GM18858 (cell line): ENCODE data around the gene HMX1.

Experiments
- ATAC-seq: cut with Tn5 transposase; IDR thresholded peaks from one replicate; pipeline ENCODE4 v1.9.1; 2021; ENCODE audit not compliant: unreplicated experiment

The HMX1 gene

DNA sequence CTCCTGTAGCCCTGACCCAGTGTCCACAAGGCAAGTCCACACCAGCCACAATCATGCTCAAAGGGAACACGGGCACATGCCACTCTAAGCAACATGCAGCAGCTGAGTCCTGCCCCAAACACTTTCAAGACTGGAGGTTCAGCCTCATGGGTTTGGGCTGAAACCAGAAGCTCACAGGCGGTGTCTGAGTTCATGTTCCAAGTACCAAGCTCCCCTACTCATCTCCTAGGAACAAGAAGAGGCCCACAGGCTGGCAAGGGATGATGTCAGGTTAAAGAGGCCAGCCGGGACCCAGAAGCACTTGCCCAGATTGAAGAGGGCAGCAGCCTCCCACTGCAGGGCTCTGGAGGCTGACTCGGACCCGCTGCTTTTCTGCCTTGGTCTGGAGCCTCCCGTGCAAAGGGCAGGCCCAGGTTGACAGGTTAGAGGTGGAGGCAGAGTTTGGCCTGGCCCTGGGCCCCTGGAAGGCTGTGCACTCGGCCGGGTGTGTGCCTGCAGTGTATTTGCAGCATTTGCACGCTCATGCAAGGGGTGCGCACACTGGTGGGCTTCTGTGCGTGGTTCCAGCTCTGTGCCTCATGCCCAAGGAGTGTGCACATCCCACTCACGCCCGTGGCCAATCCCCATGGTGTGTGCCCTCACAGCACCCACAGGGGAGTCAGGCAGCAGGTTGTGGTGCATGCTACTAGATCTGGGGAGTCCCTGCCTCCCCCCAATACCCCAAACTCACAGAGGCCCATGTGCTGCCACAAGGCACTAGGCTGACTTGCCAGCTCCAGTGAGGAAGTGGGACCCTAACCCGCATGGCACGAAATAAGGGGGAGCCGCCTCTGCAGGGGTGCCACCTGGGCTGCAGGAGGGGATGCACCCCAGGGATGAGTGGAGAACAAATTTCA, 2.4 kb downstream of the HMX1 start:
- ATAC-seq = no peak

DNA sequence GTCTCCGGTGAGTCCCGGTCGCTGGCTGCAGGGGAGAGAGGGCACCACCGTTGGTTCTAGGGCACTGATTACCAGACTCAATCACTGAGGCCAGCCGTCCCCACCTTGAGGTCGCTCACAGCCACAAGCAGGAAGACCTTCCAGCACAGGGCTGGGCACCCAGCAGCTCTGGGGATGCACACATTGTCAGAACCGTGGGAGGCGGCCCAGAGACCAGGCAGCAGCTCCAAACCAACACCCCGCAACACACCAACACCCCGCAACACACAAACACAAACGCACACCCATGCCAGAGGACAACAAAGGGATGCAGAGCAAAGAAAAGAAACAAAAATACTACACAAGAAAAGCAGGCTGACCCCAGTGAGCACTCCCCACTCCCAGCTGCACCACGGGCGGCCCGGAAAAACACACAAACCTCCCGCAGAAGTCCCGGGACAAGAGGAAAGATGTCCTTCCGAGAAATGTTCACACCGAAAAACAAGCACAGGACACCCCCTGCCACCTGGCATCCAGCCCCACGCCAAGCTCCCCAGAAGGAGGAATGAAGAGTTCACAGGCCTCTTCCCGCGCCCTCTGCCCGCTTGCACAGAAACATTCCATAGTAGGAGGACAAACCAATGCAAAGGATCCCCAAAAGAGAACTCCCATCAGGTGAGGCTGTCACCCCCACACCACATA, 3.2 kb downstream of the HMX1 start:
- no peak for ATAC-seq

DNA sequence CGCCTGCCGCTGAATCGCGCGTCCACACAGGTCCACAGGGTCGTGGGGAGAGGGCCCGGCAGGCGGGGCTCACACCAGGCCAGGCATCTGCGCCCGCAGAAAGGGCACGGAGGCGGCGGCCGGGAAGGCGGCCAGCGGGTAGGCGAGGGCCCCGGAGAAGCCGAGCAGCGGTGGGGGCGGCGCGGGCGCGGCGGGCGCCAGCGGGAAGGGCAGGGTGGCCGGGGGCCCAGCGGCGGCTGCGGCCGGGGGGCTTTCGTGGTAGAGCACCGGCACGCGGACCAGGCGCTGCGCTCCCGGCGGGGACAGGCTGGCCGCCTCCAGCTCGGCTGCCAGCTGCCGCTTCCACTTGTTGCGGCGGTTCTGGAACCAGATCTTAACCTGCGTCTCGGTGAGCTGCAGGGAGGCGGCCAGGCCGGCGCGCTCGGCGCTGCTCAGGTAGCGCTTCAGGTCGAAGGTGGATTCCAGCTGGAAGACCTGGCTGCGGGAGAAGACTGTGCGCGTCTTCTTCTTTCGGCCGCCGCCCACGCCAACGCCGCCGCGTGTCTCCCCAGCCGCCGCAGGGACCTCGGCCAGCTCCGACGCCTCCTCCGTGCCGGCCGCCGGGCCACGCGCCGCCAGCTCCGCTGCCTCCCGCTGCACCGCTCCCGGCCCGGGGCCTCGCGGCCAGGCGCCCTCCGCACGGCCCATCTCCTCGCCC, 3.9 kb downstream of the HMX1 start:
- ATAC-seq = no peak

DNA sequence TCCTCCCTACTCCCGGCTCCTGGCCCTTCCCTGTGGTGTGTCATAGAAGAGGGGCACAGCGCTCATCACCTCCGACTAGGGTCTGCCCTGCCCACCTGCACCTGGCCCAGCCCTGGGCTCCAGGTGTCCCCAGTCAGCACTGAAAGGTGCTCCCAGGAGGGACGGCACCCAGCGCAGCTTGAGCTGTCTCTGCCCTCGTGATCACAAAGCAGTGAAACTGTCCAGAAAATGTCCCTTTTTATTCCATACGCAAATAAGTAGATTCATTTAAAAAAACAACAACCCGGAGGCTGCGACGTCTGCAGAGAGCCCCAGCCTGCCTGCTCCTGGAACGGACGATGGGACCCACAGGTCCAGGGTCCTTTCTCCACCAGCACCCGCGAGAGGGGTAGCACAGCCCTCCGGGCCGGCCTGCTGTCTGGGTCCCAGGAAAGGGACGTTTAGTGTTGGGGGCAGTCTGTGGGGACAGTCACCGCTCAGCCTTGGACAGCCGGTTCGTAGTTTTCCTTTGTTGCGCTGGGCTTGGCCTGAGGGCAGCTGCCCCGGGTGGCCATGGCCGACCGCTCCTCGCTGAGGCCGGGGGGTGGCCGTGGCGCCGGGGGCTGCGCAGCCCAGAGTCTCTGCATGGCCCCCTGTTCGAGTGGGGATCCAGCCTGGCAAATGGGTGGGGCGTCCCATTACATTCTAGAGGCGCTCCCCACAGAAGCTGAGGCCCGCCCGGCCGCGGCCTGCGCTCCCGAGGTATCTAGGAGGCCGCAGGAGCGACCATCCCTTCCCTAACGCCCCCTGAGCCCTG, 4.6 kb downstream of the HMX1 start:
- no peak for ATAC-seq

DNA sequence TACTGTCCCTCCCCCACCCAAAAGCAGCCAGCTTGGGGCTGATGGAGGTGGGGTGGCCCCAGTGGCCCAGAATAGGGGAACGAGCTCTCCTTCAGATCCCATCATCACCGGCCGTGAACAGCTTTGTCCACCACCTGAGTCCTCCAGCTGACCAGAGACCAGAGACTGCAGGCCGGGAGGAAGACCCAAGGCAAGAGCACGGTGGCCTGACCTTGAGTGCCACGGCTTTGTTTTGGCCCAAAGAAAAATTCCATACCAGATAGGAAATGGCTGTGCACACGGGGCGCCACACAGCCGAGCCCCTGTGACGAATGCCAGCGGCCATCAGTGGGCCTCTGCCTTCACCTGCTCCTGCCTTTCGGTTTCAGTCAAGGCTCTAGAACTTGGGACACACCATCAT, 5.2 kb downstream of the HMX1 start:
- no peak for ATAC-seq

DNA sequence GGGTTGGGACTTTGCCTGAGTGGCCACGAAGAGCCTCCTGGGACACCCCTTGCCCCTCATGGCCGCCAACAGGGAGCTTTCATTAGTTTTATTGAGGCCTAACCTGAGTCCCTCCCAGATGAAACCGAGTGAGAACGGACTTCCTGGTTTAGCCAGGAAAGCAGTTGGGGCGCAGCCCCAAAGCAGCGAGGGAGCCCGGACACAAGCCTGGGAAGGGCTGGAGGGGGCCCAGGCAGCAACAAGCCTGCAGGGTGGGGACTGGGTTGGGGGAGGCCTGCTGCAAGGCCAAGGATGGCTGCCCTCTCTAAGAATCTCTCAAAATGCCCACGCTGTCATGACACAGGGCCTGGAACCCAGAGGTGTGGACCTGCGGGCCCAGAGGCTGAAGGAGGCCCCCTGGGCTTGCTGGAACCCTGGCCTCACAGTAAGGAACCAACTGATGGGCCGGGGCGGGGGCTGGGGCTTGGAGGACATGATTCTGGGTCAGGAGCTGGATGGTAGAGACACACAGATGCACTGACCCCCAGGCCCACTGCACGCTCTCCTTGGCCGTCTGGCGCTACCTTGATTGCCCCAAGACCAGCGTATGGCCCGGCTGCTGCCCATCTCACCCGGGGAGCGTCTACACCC, 5.8 kb downstream of the HMX1 start:
- no peak for ATAC-seq

DNA sequence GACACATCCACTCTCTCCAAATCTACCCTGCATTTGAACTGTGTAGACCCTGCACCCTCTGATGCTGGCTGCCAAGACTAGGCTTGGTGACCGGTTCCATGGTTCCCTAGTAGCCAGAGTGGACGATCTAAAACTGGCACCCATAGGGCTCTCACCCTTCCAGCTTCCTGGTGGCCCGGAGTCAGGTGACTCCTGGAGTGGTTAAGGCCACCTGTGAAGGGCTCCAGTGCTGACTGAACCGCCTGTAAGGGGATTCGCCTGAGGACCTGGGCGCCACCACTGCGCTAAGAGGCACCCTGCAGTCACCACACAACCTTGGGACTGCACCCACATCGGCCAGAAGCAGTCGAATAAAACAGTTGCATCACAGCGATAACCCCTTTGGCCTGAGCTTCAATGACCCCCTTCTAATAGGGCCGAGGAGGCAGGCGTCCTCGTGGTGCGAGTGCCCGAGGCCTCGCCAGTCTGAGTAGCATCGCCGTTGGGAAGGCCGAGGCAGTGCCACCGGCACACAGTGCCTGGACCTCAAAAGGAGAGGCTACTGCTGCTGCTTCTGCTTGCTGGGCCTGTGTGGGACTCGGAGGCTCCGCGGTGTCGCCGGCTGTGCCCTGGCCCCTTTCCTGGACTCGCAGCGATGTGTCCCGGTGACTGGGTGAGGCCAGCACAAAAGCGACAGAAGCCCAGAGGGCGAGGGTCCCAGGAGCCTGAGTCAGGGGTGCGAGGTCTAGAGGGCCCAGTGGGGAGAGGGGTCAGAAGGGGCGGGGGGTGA, 6.5 kb downstream of the HMX1 start:
- no peak for ATAC-seq

DNA sequence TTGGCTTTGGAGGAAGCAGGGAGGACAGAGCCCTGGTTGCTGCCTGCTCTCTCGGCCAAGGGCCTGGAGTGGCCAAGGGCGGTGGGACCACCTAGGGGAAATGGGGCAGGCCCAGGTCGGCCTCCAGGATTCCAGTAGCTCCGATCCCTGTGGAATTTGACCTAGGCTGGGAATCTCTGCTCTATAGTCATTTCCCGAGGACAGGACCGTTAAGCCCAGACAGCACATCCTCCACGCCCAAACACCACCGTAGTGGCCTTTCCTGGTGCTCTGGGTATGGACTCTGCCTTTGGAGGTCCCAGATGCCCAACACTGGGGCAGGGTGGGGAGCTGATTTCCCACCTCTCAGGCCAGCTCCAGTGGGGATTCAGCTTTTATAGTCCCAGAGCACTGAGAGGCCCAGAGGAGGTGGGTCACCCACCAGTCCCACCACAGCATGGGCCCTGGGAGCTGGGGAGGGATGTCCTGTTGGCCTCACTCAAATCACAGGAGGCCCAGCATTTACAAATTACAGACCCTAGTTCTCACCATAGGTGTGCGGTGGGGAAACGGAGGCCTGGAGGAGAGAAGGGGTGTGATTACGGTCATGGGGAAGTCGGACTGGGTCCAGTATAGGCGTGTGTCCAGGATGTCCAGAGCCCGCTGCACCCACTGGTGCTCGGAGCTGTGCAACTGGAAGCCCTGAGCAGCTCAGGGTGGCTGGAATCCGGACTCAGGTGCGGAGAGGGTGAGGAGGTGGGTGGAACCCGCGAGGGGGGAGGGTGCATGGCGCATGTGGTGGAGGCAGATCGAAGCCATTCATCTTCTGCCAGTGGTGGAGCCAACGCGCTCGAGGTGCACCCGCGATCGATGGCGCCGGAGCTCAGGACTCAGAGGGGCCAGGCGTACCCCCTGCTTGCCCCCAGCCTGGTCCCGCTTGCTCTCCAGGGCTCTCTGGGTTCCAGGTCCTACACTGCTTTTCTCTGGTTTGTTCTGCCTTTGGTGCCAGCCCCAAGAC, 7.7 kb downstream of the HMX1 start:
- no peak for ATAC-seq

DNA sequence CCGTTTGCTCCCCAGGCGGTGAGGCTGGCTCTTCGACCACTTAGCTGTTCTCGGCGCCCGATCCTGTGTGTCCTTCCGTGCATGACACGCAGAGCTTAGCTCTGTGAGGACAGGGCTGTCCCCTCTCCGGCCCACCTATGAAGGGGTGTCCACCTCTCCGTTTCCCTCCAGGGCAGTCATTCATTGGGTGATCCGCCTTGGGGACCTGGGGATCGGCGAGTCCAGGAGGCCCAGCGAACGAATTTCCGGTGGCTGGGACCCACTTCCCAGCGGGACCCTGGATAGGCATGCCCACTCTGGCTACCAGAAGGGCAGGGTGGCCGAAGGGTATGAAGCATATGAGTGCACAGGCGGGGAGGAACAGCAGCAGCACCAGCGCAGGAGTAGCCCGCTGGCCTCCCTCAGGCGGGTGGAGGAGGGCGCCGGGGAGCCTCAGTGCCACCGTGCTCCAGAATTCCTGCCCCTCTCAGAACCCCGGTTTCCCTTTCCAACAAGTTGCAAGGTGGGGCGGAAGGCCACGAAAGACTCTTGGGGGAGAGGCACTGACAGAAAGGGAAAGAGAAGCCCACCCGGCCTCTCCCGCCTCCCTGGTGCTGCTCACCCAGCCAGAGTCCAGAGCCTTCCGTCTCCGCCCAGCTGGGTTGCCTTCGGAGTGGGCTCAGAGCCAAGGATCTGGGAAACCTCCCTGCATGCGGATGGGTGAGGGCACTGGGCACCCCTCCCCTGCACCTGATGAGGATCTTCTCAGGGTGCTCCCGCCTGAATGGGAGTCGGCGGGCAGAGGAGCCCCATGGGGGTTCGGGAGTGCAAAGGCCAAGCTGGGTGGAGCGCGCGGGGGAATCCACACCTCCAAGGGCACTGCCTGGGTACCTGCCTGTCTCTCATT, 8.6 kb downstream of the HMX1 start:
- ATAC-seq = no peak

DNA sequence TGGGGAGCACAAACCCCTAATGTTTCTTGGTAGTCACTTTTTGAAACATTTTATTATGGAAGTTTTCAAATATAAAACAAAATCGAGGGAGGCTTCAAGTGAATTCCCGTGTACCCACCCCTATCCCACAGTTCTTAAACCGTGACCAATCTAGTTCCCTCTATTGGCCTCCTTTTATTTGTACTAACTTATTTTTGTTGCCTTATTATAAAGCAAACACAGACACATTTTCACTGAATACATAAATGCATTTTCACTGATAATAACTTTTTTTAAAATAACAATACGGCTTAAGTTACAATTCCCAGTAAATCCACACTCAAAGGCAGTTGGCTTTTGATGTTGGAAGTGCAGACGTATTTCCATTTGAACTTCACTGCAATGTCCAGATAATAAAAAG, 9.3 kb downstream of the HMX1 start:
- no peak for ATAC-seq

DNA sequence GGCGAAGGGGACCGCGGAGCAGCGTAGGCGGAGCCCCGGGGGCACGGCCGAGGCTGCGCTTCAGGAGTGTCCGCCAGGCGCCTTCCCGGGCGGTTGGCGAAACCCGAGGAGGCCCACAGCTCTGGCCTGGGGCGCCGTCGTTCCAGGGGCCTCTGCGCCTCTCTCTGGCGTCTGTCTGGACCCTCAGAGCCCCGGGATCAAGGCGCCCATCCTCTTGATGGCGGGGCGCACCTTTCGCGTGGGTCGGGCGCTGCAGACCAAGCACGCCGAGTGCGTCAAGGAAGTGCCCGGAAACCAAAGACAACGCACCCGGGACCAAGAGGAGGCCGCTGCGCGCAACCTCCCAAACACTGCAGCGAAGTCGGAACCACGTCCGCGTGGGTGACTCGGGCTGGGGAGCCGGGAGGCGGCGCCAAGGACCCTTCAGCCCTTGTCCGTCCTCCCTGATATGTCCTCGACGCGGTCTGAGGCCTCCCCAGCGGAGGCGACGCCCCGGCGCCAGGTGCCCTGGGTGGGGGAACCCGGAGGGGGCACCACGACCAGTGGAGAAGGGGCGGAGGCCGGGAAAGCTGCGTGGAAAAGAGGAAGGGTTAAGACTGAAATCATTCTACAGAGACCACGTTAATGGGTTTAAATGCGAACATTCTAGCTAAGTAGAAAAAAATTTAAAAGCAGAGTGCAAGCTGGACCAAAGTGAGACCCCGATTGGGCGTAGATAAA, 9.9 kb downstream of the HMX1 start:
- no peak for ATAC-seq

DNA sequence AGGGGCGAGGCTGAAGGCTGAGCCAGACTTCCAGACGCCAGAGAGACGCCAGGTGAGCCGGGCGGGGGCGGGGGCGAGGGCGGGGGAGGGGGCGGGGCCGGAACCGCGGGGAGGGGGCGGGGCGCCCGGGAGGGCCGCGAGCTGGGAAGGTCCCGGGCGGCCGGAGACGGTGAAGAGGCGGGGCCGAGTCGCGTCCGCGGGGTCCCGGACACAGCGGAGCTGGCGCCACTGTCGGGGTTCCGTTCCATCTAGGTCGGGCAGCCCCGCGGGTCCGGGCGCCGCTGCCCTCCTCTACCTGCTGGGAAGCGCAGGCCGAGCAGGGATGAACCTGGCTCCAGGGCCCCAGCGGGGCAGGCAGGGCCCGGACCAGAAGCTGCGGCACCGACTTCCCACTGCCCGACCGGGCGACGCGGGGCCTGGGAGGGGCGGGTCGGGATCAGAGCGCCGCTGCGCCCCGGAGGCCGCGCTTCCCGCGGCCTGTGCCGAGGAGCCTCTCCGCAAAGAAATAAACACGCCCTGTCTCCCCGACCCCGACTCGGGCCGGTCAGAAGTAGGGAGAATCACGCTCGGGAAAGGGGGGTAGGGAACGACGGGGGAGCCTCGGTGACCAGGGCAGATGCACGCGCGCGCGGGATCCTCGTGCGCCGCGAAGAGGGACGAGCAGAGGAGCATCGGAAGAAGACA, 10.6 kb downstream of the HMX1 start:
- no peak for ATAC-seq

DNA sequence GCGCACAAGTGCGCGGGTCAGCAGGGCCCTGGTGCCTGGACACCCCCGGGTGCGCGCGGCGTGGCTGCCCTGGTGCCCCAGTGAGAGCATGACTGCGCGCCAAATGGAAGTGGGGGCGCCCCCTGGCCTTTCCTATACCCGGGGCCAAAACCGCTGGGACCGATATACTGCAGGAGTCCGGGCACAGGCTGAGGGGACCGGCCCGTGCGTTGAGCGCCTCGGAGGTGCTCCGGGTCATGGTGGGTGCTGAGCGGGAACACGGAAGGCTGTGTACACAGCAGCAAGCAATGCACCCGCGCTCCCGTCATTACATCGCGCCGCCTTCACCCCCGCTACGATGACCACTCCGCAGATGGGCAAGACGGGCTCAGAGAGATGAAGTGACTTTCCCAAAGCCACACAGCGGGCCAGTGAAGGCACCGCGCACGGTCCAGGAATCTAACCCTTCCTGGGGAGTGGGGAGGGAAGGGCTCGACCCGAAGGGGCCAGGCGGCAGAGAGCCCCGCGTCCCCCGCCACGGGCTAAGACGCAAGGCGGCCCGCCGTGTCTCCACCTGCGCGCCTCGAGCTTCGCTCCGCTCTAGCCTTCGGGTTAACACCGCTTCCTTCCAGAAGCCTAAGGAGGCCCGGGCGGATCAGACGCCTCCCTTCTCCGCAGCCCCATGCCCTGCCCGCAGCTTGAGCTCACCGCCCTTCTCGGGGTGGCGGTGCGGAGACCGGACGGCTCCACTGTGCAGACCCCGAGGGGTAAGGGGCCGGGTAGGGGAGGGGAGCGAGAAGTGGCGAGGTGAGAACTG, 11.3 kb downstream of the HMX1 start:
- ATAC-seq = no peak

DNA sequence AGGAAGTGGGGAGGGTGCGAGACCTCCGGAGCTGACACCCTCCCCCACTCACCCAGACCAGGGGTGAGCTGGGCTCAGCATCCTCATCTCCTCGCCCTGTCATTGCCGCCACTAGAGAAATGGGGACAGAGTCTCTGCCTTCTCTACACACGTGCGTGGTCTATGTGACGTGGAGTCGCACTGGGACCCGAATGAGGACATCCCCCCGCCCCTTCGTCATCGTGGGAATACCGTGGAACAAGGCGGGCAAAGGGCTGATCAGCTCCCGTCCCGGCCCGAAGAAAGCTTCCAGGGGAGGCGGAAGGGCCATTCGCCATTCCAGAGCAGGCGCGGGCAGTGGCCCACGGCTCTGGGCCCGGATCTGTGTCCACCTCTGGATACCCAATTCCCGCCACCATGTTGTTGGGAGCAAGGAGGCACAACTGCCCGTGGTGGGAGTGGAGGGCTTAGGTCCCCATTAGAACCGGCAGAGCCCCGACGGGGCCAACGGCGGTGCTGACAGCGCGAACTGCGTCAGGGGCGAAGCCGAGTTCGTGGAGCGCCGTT, 12.0 kb downstream of the HMX1 start:
- no peak for ATAC-seq

DNA sequence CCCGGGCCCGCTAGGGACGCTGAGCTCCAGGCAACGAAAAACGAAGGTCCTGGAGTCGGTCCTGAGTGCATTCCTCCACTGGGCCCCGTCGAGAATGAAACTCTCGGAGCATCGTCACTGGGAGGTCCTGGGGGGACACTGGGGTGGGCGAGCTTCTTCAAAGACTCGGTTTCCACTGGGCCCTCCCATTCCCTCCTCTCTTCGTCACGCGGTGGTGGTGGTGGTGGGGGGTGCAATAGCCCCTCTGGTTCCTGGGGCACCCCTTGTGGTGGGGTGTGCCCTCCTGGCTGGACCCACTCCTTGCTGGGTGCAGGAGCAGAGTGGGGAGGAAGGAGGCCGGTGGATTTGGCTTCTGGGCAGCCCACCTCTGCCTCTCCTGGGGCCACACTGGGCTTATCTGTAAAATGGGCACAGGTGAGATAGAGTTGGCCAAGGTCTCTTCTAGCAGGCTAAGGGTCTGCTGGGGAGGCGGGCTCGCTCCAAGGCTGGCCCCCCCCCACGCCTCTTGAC, 12.9 kb downstream of the HMX1 start:
- ATAC-seq = no peak
